ENCODE data around the gene STIM1.

DNA sequence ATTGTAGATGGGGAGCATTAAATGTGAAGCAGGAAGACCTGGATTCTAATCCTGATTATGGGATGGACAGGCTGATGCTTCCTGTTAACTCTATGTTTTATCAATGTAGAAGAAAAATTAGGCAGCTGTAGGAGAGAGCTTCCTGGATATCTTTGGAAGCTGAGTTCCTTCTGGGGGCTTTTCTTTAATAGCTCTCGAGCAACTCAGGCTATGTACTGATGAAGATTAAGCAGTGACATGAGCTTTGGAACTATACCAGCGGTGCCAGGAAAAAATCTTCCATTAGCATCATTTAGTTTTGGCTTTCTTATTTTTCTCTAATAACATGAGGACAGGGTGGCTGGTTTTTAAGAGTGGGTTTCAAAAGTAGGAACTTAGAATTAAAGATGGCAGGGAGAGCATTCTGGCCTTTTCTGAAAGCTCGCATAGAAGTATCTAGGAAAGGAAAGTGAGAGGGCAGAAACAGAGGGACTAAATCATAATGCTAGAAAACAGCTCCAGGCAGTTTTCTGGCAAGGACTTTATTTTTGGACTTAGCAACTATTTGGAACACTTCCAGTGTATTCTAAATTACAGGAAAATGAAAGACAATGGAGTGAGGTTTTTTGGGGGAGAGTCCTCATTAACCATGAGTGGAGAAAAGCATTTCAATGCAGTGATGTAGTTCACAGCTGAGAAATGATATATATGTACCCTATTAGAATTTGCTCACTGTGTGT, 169.9 kb downstream of the STIM1 start:
- no peak for TF ChIP-seq EZH2 (IDR thresholded peaks at IDR 0.05; ENCODE audit: low read depth)
- TF ChIP-seq, protein P1, sequence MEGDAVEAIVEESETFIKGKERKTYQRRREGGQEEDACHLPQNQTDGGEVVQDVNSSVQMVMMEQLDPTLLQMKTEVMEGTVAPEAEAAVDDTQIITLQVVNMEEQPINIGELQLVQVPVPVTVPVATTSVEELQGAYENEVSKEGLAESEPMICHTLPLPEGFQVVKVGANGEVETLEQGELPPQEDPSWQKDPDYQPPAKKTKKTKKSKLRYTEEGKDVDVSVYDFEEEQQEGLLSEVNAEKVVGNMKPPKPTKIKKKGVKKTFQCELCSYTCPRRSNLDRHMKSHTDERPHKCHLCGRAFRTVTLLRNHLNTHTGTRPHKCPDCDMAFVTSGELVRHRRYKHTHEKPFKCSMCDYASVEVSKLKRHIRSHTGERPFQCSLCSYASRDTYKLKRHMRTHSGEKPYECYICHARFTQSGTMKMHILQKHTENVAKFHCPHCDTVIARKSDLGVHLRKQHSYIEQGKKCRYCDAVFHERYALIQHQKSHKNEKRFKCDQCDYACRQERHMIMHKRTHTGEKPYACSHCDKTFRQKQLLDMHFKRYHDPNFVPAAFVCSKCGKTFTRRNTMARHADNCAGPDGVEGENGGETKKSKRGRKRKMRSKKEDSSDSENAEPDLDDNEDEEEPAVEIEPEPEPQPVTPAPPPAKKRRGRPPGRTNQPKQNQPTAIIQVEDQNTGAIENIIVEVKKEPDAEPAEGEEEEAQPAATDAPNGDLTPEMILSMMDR (conservative IDR thresholded peaks at IDR 0.05): no peak
